ENCODE results near the gene EFHC2. TPM values are rescaled to one million over a fixed set of nuclear protein-coding genes. Genes with fewer than 3 reads are reported as not detected.

Gene EFHC2
- total and polyA plus RNA-seq, 12 donors, result 0.11 to 1.2 (median 0.35) TPM; not detected in 5

GRCh38 chrX:44305921-44306320 lies 37.6 kb downstream of the EFHC2 start:
- intact Hi-C loops (cut with DNase I), result no loop called here
- H3K4me1 ChIP-seq (replicated peaks in 1 of 2), result no peaks in the 10 kb centered on the region

GRCh38 chrX:44303119-44303518 lies 40.4 kb downstream of the EFHC2 start:
- intact Hi-C loops (cut with DNase I), result no loop called here
- no peak overlapping the region for H3K4me3 ChIP-seq
- no peaks in the 10 kb centered on the region for H3K4me1 ChIP-seq (replicated peaks in 1 of 2)
- 83 to 94% (median 86%) methylated on average over 2 of the region's 2 CpGs; no CpG with 5 or more reads in 1 of the 4 donors for WGBS, 4 donors
- H3K9me3 ChIP-seq (replicated peaks in 1 of 3), result no peaks in the 10 kb centered on the region
- TF ChIP-seq, protein P1, sequence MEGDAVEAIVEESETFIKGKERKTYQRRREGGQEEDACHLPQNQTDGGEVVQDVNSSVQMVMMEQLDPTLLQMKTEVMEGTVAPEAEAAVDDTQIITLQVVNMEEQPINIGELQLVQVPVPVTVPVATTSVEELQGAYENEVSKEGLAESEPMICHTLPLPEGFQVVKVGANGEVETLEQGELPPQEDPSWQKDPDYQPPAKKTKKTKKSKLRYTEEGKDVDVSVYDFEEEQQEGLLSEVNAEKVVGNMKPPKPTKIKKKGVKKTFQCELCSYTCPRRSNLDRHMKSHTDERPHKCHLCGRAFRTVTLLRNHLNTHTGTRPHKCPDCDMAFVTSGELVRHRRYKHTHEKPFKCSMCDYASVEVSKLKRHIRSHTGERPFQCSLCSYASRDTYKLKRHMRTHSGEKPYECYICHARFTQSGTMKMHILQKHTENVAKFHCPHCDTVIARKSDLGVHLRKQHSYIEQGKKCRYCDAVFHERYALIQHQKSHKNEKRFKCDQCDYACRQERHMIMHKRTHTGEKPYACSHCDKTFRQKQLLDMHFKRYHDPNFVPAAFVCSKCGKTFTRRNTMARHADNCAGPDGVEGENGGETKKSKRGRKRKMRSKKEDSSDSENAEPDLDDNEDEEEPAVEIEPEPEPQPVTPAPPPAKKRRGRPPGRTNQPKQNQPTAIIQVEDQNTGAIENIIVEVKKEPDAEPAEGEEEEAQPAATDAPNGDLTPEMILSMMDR (IDR thresholded peaks at IDR 0.05), result no peak
- TF ChIP-seq POLR2A (IDR thresholded peaks at IDR 0.05), result no peak
- DNase-seq, result no peak
- no peaks in the 10 kb centered on the region for H3K27me3 ChIP-seq
- H3K27ac ChIP-seq, result no peak overlapping the region
- no peaks in the 10 kb centered on the region for H3K36me3 ChIP-seq (replicated peaks in 1 of 2)

More at GRCh38 chrX:44305921-44306320, 37.6 kb downstream of the EFHC2 start:
- TF ChIP-seq POLR2A (IDR thresholded peaks at IDR 0.05), result no peak
- TF ChIP-seq, protein P1 (IDR thresholded peaks at IDR 0.05), result no peak
- H3K4me3 ChIP-seq, result no peak overlapping the region
- WGBS, 4 donors, result 69 to 86% (median 74%) methylated on average over 3 to 4 of the region's 4 CpGs; no CpG with 5 or more reads in 1 of the 4 donors
- no peaks in the 10 kb centered on the region for H3K27me3 ChIP-seq
- no peak for DNase-seq
- H3K9me3 ChIP-seq (replicated peaks in 1 of 3), result no peaks in the 10 kb centered on the region
- no peaks in the 10 kb centered on the region for H3K36me3 ChIP-seq (replicated peaks in 1 of 2)
- no peak overlapping the region for H3K27ac ChIP-seq

- H3K27ac ChIP-seq, result no peak overlapping the region
- 64 to 76% (median 71%) methylated on average over 4 of the region's 4 CpGs for WGBS, 4 donors
- intact Hi-C loops (cut with DNase I), result no loop called here
- H3K4me3 ChIP-seq, result no peak overlapping the region
- H3K36me3 ChIP-seq (replicated peaks in 1 of 2), result no peaks in the 10 kb centered on the region
- TF ChIP-seq, protein P1 (IDR thresholded peaks at IDR 0.05), result no peak
- TF ChIP-seq POLR2A (IDR thresholded peaks at IDR 0.05), result no peak
- peaks cover 8% of the 10 kb centered on the region for H3K27me3 ChIP-seq
- H3K9me3 ChIP-seq (replicated peaks in 1 of 3), result no peaks in the 10 kb centered on the region
- H3K4me1 ChIP-seq (replicated peaks in 1 of 2), result no peaks in the 10 kb centered on the region
- DNase-seq, result no peak
Measured at GRCh38 chrX:44299177-44299576, 44.3 kb downstream of the EFHC2 start.

- Histone ChIP-seq H3K36me3 (replicated peaks in 1 of 2) (no peaks in the 10 kb centered on the region), H3K9me3 (replicated peaks in 1 of 3) (no peaks in the 10 kb centered on the region), H3K27me3 (peaks cover 18% of the 10 kb centered on the region), H3K4me3 (no peak overlapping the region), H3K4me1 (replicated peaks in 1 of 2) (no peaks in the 10 kb centered on the region), H3K27ac (no peak overlapping the region)
- DNase-seq, result no peak
- no peak for TF ChIP-seq POLR2A (IDR thresholded peaks at IDR 0.05)
- TF ChIP-seq, protein P1 (IDR thresholded peaks at IDR 0.05), result no peak
- intact Hi-C loops (cut with DNase I), result no loop called here
- 74 to 78% (median 75%) methylated on average over 2 of the region's 2 CpGs for WGBS, 4 donors
Measured at GRCh38 chrX:44291468-44292092, 51.9 kb downstream of the EFHC2 start.
